ENCODE results near the gene ATP9A.

DNA sequence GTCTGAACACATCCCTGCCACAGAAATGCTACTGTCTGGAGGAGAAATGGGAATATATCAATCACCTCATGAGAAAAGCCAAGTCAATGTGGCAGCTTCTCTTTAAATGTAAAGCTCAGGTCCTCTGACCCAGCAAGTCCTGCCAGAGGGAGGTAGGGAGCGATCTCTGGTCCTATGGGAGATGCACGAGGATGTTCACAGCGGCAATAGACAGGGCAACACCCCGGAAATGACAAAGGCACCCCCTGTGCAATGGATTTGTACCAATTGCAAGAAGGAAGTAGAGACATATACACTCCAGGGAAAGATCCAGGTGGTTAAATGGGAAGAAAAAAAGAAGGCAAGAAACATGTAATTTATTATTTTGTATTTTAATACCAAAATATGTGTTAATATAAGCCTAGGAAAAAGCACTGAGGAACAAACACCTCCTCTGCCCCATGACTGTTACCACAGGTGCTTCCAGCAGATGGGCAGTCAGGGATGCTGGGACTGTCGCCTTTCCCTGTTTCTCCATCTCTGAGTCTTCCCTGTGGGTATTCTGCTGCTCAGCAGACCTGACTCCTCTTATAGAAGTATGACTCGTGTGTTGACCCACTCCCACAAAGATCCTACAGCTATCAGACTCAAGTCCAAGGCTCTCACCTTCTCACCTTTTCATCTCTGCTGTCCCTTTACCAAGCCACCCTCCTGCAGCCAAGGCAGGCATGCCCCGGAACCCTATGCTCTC, 20.8 kb downstream of the ATP9A start:
- TF ChIP-seq, protein P1, sequence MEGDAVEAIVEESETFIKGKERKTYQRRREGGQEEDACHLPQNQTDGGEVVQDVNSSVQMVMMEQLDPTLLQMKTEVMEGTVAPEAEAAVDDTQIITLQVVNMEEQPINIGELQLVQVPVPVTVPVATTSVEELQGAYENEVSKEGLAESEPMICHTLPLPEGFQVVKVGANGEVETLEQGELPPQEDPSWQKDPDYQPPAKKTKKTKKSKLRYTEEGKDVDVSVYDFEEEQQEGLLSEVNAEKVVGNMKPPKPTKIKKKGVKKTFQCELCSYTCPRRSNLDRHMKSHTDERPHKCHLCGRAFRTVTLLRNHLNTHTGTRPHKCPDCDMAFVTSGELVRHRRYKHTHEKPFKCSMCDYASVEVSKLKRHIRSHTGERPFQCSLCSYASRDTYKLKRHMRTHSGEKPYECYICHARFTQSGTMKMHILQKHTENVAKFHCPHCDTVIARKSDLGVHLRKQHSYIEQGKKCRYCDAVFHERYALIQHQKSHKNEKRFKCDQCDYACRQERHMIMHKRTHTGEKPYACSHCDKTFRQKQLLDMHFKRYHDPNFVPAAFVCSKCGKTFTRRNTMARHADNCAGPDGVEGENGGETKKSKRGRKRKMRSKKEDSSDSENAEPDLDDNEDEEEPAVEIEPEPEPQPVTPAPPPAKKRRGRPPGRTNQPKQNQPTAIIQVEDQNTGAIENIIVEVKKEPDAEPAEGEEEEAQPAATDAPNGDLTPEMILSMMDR (IDR thresholded peaks at IDR 0.05; ENCODE audit: low read length): no peak
- TF ChIP-seq EZH2 (IDR thresholded peaks at IDR 0.05; ENCODE audit: borderline replicate concordance, low read length): no peak
